ENCODE measurements around the gene LYSMD2. TPM values are rescaled to one million over a fixed set of nuclear protein-coding genes. Genes with fewer than 3 reads are reported as not detected.
A peak's percentile ranks its signal among the peaks of the same experiment; 100 is the strongest.

The LYSMD2 gene
- total RNA-seq, 1 experiment from 2014 or later: 2.9 TPM

DNA sequence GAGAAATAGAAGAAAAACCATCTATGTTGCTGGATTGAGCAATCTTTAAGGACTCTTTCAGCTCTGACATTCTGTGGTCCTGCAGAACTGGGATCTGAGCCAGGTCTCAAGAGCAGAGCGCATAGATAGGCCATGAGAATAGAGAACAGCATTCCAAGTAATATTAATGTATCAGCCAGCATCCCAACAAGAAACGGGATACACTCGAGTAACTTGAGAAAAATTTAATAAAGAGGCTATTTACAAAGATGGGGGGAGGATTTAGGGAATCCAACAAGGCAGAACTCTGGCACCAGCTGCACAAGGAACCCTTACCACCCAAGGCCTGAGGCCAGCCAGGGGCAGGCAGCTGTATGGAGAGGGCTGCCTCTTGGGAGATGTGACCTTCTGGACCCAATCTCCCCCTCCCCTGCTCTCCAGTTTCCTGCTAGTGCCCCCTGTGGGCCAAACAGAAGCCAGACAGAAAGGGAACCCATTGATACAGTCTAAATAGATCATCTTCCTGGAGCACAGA lies 22.2 kb upstream of the LYSMD2 start:
- no peaks in the 10 kb centered on the region for H3K36me3 ChIP-seq (ENCODE audit: insufficient read depth, low read length, poor library complexity, severe bottlenecking)
- H3K4me3 ChIP-seq (ENCODE audit: low read depth, low read length, poor library complexity, severe bottlenecking): no peak overlapping the region
- H3K27ac ChIP-seq (ENCODE audit: low read depth, low read length, poor library complexity, severe bottlenecking): no peak overlapping the region
- peak; percentile 13 for DNase-seq (ENCODE audit: low spot score)
- intact Hi-C loops (cut with micrococcal nuclease; ENCODE audit: unreplicated experiment): no loop called here
- peaks cover 15% of the 10 kb centered on the region for H3K27me3 ChIP-seq (replicated peaks; ENCODE audit: insufficient read depth, low read depth, low read length, poor library complexity)
- ChIA-PET CTCF (no interaction called here), POLR2A (ENCODE audit: low non-redundant PET) (no interaction called here)
- BruUV-seq (replicated peaks): no TSS peak
- no peaks in the 10 kb centered on the region for H3K4me1 ChIP-seq (ENCODE audit: insufficient read depth, low read length, poor library complexity, severe bottlenecking)
- no peaks in the 10 kb centered on the region for H3K9me3 ChIP-seq (ENCODE audit: low read depth, low read length, poor library complexity, severe bottlenecking)
- TF ChIP-seq, protein P1, sequence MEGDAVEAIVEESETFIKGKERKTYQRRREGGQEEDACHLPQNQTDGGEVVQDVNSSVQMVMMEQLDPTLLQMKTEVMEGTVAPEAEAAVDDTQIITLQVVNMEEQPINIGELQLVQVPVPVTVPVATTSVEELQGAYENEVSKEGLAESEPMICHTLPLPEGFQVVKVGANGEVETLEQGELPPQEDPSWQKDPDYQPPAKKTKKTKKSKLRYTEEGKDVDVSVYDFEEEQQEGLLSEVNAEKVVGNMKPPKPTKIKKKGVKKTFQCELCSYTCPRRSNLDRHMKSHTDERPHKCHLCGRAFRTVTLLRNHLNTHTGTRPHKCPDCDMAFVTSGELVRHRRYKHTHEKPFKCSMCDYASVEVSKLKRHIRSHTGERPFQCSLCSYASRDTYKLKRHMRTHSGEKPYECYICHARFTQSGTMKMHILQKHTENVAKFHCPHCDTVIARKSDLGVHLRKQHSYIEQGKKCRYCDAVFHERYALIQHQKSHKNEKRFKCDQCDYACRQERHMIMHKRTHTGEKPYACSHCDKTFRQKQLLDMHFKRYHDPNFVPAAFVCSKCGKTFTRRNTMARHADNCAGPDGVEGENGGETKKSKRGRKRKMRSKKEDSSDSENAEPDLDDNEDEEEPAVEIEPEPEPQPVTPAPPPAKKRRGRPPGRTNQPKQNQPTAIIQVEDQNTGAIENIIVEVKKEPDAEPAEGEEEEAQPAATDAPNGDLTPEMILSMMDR (conservative IDR thresholded peaks at IDR 0.05; ENCODE audit: low read depth, low read length): peak; percentile 32
- no peak for TF ChIP-seq EZH2 (IDR thresholded peaks at IDR 0.05; ENCODE audit: borderline replicate concordance, low read depth, low read length, poor library complexity, severe bottlenecking)

DNA sequence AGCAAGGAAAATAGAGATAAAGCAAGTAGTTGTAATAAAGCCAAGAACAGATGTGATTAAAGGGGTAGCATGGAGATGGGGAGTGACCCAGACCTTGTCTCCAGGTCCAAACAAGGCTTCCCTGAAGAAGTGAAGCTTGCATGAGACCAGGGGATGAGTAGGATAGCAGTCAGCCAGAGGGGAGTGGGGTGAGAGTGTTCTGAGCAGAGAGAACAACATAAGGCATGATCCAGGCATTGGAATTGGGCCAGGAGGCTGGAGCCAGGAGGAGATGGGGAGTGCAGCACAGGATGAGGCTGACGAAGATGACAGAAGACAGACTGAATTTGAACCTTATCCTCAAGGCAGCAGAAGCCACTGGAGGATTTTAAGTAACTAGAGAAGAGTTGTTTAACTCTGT lies 21.2 kb upstream of the LYSMD2 start:
- no peak for DNase-seq (ENCODE audit: low spot score)
- Histone ChIP-seq H3K27me3 (replicated peaks; ENCODE audit: insufficient read depth, low read depth, low read length, poor library complexity) (peaks cover 25% of the 10 kb centered on the region), H3K4me3 (ENCODE audit: low read depth, low read length, poor library complexity, severe bottlenecking) (no peak overlapping the region), H3K9me3 (ENCODE audit: low read depth, low read length, poor library complexity, severe bottlenecking) (no peaks in the 10 kb centered on the region), H3K27ac (ENCODE audit: low read depth, low read length, poor library complexity, severe bottlenecking) (no peak overlapping the region), H3K36me3 (ENCODE audit: insufficient read depth, low read length, poor library complexity, severe bottlenecking) (no peaks in the 10 kb centered on the region), H3K4me1 (ENCODE audit: insufficient read depth, low read length, poor library complexity, severe bottlenecking) (no peaks in the 10 kb centered on the region)
- intact Hi-C loops (cut with micrococcal nuclease; ENCODE audit: unreplicated experiment): no loop called here
- POLR2A ChIA-PET (ENCODE audit: low non-redundant PET): no interaction called here
- CTCF ChIA-PET: no interaction called here
- TF ChIP-seq, protein P1 (conservative IDR thresholded peaks at IDR 0.05; ENCODE audit: low read depth, low read length): no peak
- TF ChIP-seq EZH2 (IDR thresholded peaks at IDR 0.05; ENCODE audit: borderline replicate concordance, low read depth, low read length, poor library complexity, severe bottlenecking): no peak
- no TSS peak for BruUV-seq (replicated peaks)

DNA sequence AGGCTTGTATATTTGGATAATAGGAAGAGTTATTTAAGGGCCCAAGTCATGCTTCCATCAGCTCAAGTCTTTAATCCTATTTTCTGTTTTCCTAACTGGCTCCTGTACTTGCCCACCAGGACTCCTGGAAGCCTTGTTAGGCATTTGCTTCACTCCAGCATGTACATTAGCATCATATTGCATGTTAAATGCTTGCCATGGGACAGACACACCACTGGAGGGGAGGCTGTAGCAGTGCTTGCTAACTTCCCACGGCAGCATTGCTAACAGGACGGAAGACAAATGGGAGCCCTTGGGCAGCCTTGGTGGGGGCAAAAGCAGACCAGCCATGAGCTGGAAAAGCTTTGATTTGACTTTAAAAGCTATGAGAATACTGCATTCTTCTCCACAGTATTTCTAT lies 20.0 kb upstream of the LYSMD2 start:
- Histone ChIP-seq H3K4me3 (ENCODE audit: low read depth, low read length, poor library complexity, severe bottlenecking) (no peak overlapping the region), H3K27me3 (replicated peaks; ENCODE audit: insufficient read depth, low read depth, low read length, poor library complexity) (peaks cover 37% of the 10 kb centered on the region), H3K27ac (ENCODE audit: low read depth, low read length, poor library complexity, severe bottlenecking) (no peak overlapping the region), H3K9me3 (ENCODE audit: low read depth, low read length, poor library complexity, severe bottlenecking) (no peaks in the 10 kb centered on the region), H3K36me3 (ENCODE audit: insufficient read depth, low read length, poor library complexity, severe bottlenecking) (no peaks in the 10 kb centered on the region), H3K4me1 (ENCODE audit: insufficient read depth, low read length, poor library complexity, severe bottlenecking) (no peaks in the 10 kb centered on the region)
- TF ChIP-seq EZH2 (IDR thresholded peaks at IDR 0.05; ENCODE audit: borderline replicate concordance, low read depth, low read length, poor library complexity, severe bottlenecking): no peak
- TF ChIP-seq, protein P1 (conservative IDR thresholded peaks at IDR 0.05; ENCODE audit: low read depth, low read length): no peak
- no TSS peak for BruUV-seq (replicated peaks)
- ChIA-PET CTCF (no interaction called here), POLR2A (ENCODE audit: low non-redundant PET) (no interaction called here)
- intact Hi-C loops (cut with micrococcal nuclease; ENCODE audit: unreplicated experiment): no loop called here
- no peak for DNase-seq (ENCODE audit: low spot score)
